HCT116 (cell line): ENCODE data around the gene COA8. TPM values are rescaled to one million over a fixed set of nuclear protein-coding genes. Genes with fewer than 3 reads are reported as not detected.

Experiments
- ATAC-seq: fragments of 200-7000 bp; cut with Tn5 transposase; 2 replicates; pipeline ENCODE4 v1.9.1; 2020; ENCODE audit warnings: mild to moderate bottlenecking, moderate library complexity
- BruUV-seq: library from RNA; stranded (reverse); fragments of 400-500 nt; replicated peaks from 2 replicates; lab custom pipeline; 2021; lab: Mats Ljungman, UMichigan
- CTCF ChIA-PET: fragments of 300-600 bp; sonication (Branson Sonifier 250); formaldehyde crosslinking; loops from one replicate; lab custom pipeline; 2021; ENCODE audit warnings: antibody characterized with exemption; lab: Charles Lee
- POLR2A ChIA-PET: fragments of 300-600, 350-600 bp; sonication (Branson Sonifier 250); formaldehyde crosslinking; loops from one replicate; lab custom pipeline; 2021; ENCODE audit warnings: antibody characterized with exemption; lab: Charles Lee
- RAD21 ChIA-PET, 2 experiments: fragments of 300-600 bp; sonication (Branson Sonifier 250); formaldehyde crosslinking; loops; one replicate each; lab custom pipeline; 2023; ENCODE audit warnings: low total read pairs in 2 of 2; ENCODE audit not compliant: uncharacterized antibody in 2 of 2, unreplicated experiment in 2 of 2, low non-redundant PET in 1 of 2; lab: Charles Lee
- DNase-seq: peaks from one replicate; pipeline ENCODE4 v3.0.0-alpha.2; 2010; ENCODE audit warnings: low read depth, low spot score
- H2AFZ ChIP-seq: fragments of 200-600 bp; shearing (Covaris generic), sonication (generic); 2 replicates; pipeline ENCODE4 v1.6.1; 2017; ENCODE audit warnings: low read depth, mixed run types, mixed read lengths, antibody characterized with exemption, low read length; ENCODE audit not compliant: poor library complexity, severe bottlenecking
- H3K27ac ChIP-seq: 2 replicates; pipeline ENCODE4 v1.5.1; 2012; ENCODE audit warnings: low read depth, low read length
- H3K27me3 ChIP-seq: fragments of 200-600 bp; sonication (generic); 2 replicates; pipeline ENCODE4 v1.6.1; 2016; ENCODE audit warnings: mixed run types, low read length, mixed read lengths; ENCODE audit not compliant: insufficient read depth
- H3K36me3 ChIP-seq, 2 experiments: fragments of 200-500 bp in 1 of 2; fragments of 200-600 bp in 1 of 2; sonication (Bioruptor generic) in 1 of 2; sonication (generic) in 1 of 2; 2 replicates each; pipeline versions ENCODE4 v1.5.1 to v1.6.1; 2014 to 2016; ENCODE audit warnings: low read length in 2 of 2, inconsistent platforms in 1 of 2, mixed read lengths in 1 of 2, mixed run types in 1 of 2; ENCODE audit not compliant: insufficient read depth in 2 of 2, control insufficient read depth in 1 of 2
- H3K4me1 ChIP-seq, 2 experiments: fragments of 200-600 bp in 1 of 2; sonication (generic) in 1 of 2; 2 replicates each; pipeline versions ENCODE4 v1.5.1 to v1.6.1; 2012 to 2017; ENCODE audit warnings: low read length in 2 of 2, inconsistent platforms in 1 of 2, mild to moderate bottlenecking in 1 of 2, mixed read lengths in 1 of 2, mixed run types in 1 of 2, moderate library complexity in 1 of 2; ENCODE audit not compliant: insufficient read depth in 2 of 2, control insufficient read depth in 1 of 2
- H3K4me2 ChIP-seq: fragments of 200-600 bp; sonication (generic); 2 replicates; pipeline ENCODE4 v1.6.1; 2017; ENCODE audit warnings: mixed run types, low read length, mixed read lengths
- H3K4me3 ChIP-seq, 2 experiments: fragments of 200-600 bp in 1 of 2; sonication (generic) in 1 of 2; replicated peaks in 1 of 2; 2 replicates each; pipeline ENCODE4 v1.5.1; 2011 to 2016; ENCODE audit warnings: low read length in 2 of 2, control low read depth in 1 of 2, low read depth in 1 of 2, mild to moderate bottlenecking in 1 of 2, mixed read lengths in 1 of 2, mixed run types in 1 of 2
- H3K79me2 ChIP-seq: fragments of 200-600 bp; sonication (generic); 2 replicates; pipeline ENCODE4 v1.6.1; 2017; ENCODE audit warnings: mild to moderate bottlenecking, mixed run types, low read length, moderate library complexity, mixed read lengths; ENCODE audit not compliant: insufficient read depth
- H3K9ac ChIP-seq: fragments of 200-600 bp; sonication (generic); 2 replicates; pipeline ENCODE4 v1.6.1; 2016; ENCODE audit warnings: low read length, mixed read lengths
- H3K9me2 ChIP-seq: fragments of 200-600 bp; sonication (generic), shearing (Covaris generic); 2 replicates; pipeline ENCODE4 v1.6.1; 2017; ENCODE audit warnings: mixed run types, mild to moderate bottlenecking, moderate library complexity; ENCODE audit not compliant: insufficient read depth
- H3K9me3 ChIP-seq, 2 experiments: fragments of 200-500 bp in 1 of 2; fragments of 200-600 bp in 1 of 2; sonication (Bioruptor generic) in 1 of 2; sonication (generic) in 1 of 2; 2 replicates each; pipeline ENCODE4 v1.6.1; 2014 to 2017; ENCODE audit warnings: low read length in 2 of 2, mixed read lengths in 2 of 2, inconsistent platforms in 1 of 2, low read depth in 1 of 2, mild to moderate bottlenecking in 1 of 2, mixed run types in 1 of 2, moderate library complexity in 1 of 2; ENCODE audit not compliant: control insufficient read depth in 1 of 2, insufficient read depth in 1 of 2
- H4K20me1 ChIP-seq: fragments of 200-600 bp; sonication (generic), shearing (Covaris generic); 2 replicates; pipeline ENCODE4 v1.6.1; 2017; ENCODE audit warnings: mixed run types, mild to moderate bottlenecking, moderate library complexity; ENCODE audit not compliant: insufficient read depth
- EGR1 ChIP-seq: IDR thresholded peaks from 2 replicates; pipeline ENCODE4 v1.6.1; 2012; ENCODE audit warnings: low read depth
- JUND ChIP-seq: IDR thresholded peaks from 2 replicates; pipeline ENCODE4 v1.6.1; 2012
- SRF ChIP-seq: IDR thresholded peaks from 2 replicates; pipeline ENCODE4 v1.6.1; 2012; ENCODE audit warnings: low read depth
- ZFX ChIP-seq: fragments of 450-650 bp; IDR thresholded peaks from 2 replicates; pipeline ENCODE4 v1.6.1; 2017
- intact Hi-C: fragments of 100-400 bp; cut with micrococcal nuclease; formaldehyde crosslinking; loops from 2 replicates; pipeline ENCODE4 v1.10.0; 2022
- total RNA-seq: library from RNA; stranded (reverse); gene quantifications from one replicate; pipeline ENCODE4 v1.2.1, GENCODE V29; 2021; ENCODE audit not compliant: unreplicated experiment
- TF ChIP-seq, protein P1 (sequence below), 3 experiments: fragments of 200-600 bp in 1 of 3; sonication (generic) in 1 of 3; IDR thresholded peaks in 2 of 3; conservative IDR thresholded peaks in 1 of 3; 2 replicates each; pipeline ENCODE4 v1.5.1; 2012 to 2017; ENCODE audit warnings: low read depth in 2 of 3, low read length in 2 of 3, antibody characterized with exemption in 1 of 3, borderline replicate concordance in 1 of 3, control low read depth in 1 of 3, mild to moderate bottlenecking in 1 of 3, mixed read lengths in 1 of 3, mixed run types in 1 of 3, moderate library complexity in 1 of 3; ENCODE audit not compliant: insufficient read depth in 1 of 3
- TF ChIP-seq, protein P2 (sequence below): IDR thresholded peaks from 2 replicates; pipeline ENCODE4 v1.6.1; 2012

The COA8 gene
- total RNA-seq, 1 experiment from 2014 or later = 29.4 TPM

GRCh38 chr14:103584326-103584915, 21.7 kb downstream of the COA8 start:
- Histone ChIP-seq H2AFZ (no peak overlapping the region), H3K4me1 (no peaks in the 10 kb centered on the region), H3K4me3 (no peak overlapping the region), H3K4me2 (no peak overlapping the region), H3K79me2 (no peaks in the 10 kb centered on the region), H3K27ac (no peak overlapping the region), H3K9me3 (no peaks in the 10 kb centered on the region), H3K9me2 (no peaks in the 10 kb centered on the region), H4K20me1 (no peaks in the 10 kb centered on the region), H3K27me3 (no peaks in the 10 kb centered on the region), H3K36me3 (peaks cover 0 to 2% of the 10 kb centered on the region in 2 experiments; a peak in 1 of 4 replicates), H3K9ac (no peak overlapping the region)
- intact Hi-C loops = no loop called here
- no TSS peak for BruUV-seq
- RAD21 ChIA-PET = no interaction called here
- DNase-seq = no peak
- ATAC-seq = no peak
- CTCF ChIA-PET = no interaction called here
- no peak for TF ChIP-seq JUND
- TF ChIP-seq EGR1 = no peak
- POLR2A ChIA-PET = no interaction called here

- no peaks in the 10 kb centered on the region for H3K79me2 ChIP-seq
- no peak for TF ChIP-seq ZFX
- TF ChIP-seq, protein P1, sequence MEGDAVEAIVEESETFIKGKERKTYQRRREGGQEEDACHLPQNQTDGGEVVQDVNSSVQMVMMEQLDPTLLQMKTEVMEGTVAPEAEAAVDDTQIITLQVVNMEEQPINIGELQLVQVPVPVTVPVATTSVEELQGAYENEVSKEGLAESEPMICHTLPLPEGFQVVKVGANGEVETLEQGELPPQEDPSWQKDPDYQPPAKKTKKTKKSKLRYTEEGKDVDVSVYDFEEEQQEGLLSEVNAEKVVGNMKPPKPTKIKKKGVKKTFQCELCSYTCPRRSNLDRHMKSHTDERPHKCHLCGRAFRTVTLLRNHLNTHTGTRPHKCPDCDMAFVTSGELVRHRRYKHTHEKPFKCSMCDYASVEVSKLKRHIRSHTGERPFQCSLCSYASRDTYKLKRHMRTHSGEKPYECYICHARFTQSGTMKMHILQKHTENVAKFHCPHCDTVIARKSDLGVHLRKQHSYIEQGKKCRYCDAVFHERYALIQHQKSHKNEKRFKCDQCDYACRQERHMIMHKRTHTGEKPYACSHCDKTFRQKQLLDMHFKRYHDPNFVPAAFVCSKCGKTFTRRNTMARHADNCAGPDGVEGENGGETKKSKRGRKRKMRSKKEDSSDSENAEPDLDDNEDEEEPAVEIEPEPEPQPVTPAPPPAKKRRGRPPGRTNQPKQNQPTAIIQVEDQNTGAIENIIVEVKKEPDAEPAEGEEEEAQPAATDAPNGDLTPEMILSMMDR (IDR thresholded peaks at IDR 0.05 in 2 of 3, conservative IDR thresholded peaks at IDR 0.05 in 1 of 3; ENCODE audit: borderline replicate concordance in 1 of 3, insufficient read depth in 1 of 3, low read depth in 2 of 3, low read length in 2 of 3) = no peak
- TF ChIP-seq SRF = no peak
- TF ChIP-seq, protein P2, sequence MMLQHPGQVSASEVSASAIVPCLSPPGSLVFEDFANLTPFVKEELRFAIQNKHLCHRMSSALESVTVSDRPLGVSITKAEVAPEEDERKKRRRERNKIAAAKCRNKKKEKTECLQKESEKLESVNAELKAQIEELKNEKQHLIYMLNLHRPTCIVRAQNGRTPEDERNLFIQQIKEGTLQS = no peak
- no peaks in the 10 kb centered on the region for H3K27me3 ChIP-seq
- H3K9me2 ChIP-seq = no peaks in the 10 kb centered on the region
- intact Hi-C loops = no loop called here
- no peaks in the 10 kb centered on the region for H3K9me3 ChIP-seq
- DNase-seq (no peak), ATAC-seq (no peak)
- ChIA-PET CTCF (no interaction called here), RAD21 (no interaction called here), POLR2A (interaction anchor here (0.7 kb wide), 1 partner anchor 437 kb away, joined by 3 read pairs; no protein-coding TSS in a partner anchor)
- H3K27ac ChIP-seq = no peak overlapping the region
- no peak overlapping the region for H2AFZ ChIP-seq
- H3K4me1 ChIP-seq = peaks cover 12 to 13% of the 10 kb centered on the region in 2 experiments
- no peaks in the 10 kb centered on the region for H4K20me1 ChIP-seq
- H3K9ac ChIP-seq = no peak overlapping the region
- H3K4me2 ChIP-seq = no peak overlapping the region
- no TSS peak for BruUV-seq
- no peaks in the 10 kb centered on the region for H3K36me3 ChIP-seq
- H3K4me3 ChIP-seq = no peak overlapping the region
These were observed 30.8 kb downstream of the COA8 start for GRCh38 chr14:103593577-103593976.
